SH-SY5Y (cell line): Measurements from ENCODE around the gene ANO6.

Source experiments
- GATA2 ChIP-seq: IDR thresholded peaks from 2 replicates; pipeline ENCODE4 v1.6.1; 2011; ENCODE audit warnings: mild to moderate bottlenecking, low read depth, low read length
- GATA3 ChIP-seq: IDR thresholded peaks from 2 replicates; pipeline ENCODE4 v1.6.1; 2011; ENCODE audit warnings: low read depth, mild to moderate bottlenecking, low read length, moderate library complexity

DNA sequence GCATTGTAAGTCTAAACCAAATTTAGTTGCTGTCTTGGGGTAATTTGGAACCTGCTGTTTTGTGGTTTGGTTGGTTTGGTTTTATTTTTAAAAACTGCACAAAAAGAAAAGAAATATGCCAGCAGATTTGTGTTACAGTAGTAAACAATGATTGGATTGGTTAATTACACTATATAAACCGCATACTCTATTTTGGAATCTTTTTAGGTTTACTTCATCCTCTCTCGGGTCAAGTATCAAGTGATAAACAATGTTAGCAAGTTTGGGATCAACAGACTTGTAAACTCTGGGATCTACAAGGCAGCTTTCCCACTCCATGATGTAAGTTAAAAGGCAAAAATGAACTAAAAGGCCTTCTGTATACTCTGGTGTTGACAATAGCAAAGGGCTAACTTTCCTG is 132.4 kb downstream of the ANO6 start:
- no peak for TF ChIP-seq GATA2
- no peak for TF ChIP-seq GATA3
